Stimulated activated naive CD8-positive, alpha-beta T cell treated with anti-CD3 and anti-CD28 coated beads, Interleukin-15, Interleukin-2, amounts not matched to agents 100 U/mL and 50 U/mL, for 24 hours (primary cell): ENCODE results near the gene DCAF4.
"Not testable (repeated sequence)": the region's sequence is repeated elsewhere in the genome, so short reads cannot be mapped to it uniquely, and the experiment has no call there.

Experiments used
- ATAC-seq: fragments of 150-1000 bp; cut with Tn5 transposase; one replicate; pipeline ENCODE4 v1.10.0; 2021
- DNase-seq: peaks from one replicate; pipeline ENCODE4 v3.0.0; 2021

Gene DCAF4

GRCh38 chr14:72970824-72971434 lies 44.7 kb downstream of the DCAF4 start:
- ATAC-seq: no peak
- DNase-seq: no peak

DNA sequence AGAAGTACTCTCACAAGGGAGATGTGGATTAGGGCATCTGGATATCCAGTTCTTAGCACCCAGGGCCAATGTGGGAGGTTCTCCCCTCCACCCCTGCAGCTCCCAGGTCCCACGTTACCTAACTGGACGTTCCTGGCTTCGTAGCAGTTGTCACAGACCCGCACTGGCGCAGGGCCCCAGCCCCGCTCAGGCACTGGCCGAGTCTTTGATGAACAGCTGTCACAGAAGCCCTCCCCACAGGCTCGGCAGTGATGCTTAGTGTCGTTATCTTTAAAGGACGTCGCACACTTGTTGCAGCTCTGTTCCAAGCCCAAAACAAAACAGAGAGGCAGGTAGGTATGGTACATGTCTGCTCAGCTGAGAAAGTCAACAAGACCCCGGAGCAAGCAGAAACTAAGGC lies 48.4 kb downstream of the DCAF4 start:
- DNase-seq: no peak
- ATAC-seq: no peak

DNA sequence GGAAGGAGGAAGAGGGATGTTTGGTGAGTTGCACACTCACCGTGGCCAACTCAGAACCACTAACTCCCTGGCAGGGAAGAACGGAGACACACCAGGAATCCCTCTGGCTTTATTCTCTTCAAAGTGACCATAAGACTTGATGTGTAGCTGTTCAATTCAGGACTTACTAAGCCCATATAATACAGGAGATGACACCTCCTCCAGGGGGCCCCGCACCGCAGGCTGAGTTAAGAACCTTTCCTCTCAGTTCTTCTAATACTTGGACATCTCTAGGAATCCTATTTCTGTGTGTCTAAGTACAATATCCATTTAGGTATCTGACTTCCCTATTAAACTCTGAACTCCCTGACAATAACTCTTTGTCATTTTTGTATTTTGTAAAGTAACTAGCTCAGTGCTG lies 49.5 kb downstream of the DCAF4 start:
- DNase-seq (no peak), ATAC-seq (no peak)

DNA sequence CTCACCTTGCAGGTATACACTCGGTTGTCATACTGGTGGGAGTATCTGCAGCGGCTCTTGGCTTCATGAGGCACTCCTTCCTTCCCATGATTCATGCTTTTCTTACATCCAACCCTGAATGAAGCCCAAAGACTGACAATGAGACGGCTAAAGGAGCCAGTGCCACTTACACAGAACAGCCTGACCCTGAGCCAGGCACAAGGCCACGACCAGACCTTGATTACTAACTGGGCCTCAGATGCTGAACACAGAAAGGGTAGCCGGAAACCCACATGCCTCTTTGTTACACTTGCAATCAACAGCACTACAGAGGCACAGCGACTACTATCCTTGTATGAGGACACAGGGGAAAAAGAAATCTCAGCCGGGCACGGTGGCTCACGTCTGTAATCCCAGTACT lies 52.6 kb downstream of the DCAF4 start:
- DNase-seq (no peak), ATAC-seq (no peak)

GRCh38 chr14:72980863-72981262 lies 54.6 kb downstream of the DCAF4 start:
- ATAC-seq (no peak), DNase-seq (no peak)

DNA sequence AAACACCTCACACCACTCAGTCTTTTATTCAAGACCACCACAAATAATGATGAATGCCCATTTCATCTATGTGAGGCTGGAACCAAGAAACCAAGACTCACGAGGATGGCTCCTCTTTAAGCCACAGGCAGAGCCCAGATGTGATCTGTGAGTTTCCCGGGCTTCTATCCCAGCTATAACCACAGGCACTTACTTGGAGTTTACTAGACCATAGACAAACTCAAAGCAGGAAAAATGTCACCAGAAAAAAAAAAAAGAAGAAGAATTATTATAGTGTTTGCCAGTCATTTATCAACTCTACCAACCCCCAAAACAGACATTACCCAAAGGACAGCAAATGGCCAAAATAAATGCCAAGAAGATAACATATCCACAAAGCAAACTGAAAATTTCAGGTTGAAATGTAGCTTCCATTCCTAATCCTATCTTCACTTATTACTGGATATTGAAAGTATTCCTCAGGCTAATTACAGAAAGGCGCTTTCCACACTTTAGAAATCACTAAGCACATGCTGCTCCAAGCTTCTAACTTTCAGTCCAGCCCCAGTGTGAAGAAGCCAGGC lies 56.0 kb downstream of the DCAF4 start:
- DNase-seq (no peak), ATAC-seq (no peak)

DNA sequence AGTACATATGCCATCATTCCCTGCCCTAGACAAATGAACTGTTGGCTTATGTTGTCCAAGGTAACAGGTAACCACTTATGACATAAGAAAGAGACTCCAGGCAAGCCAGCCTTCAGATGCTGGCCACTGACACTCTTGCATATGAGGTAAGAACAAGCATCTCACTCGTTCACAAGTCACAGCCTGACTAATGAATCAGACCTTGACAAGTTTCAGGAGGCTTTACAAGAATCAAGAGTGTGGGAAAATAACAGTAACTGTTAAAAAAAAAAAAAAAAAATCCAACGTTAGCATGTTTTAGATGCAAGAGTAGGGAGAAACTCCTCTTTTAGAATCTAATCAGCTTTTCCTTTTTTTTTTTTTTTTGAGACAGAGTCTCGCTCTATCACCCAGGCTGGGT lies 60.0 kb downstream of the DCAF4 start:
- DNase-seq (no peak), ATAC-seq (no peak)

DNA sequence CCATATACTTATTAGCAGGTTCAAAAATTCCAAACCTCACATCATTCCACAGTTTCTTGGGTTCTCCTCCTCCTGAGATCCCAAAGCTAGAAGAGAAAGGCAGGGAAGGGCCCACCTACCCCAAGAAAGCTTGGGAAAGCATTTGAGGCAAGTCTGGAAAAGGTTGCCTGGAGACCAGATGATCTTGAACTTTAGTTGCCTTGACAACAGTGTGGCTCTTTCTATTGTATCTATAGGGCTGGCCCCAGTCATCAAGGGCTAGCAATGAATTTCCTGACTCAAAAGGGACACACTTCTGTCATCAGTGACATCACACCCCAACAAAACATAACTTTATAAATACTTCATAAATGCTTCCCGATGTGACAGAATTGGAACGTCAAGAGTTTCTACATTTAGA lies 60.6 kb downstream of the DCAF4 start:
- no peak for DNase-seq
- ATAC-seq: no peak

GRCh38 chr14:72990171-72990570 lies 63.9 kb downstream of the DCAF4 start:
- ATAC-seq (no peak), DNase-seq (no peak)

DNA sequence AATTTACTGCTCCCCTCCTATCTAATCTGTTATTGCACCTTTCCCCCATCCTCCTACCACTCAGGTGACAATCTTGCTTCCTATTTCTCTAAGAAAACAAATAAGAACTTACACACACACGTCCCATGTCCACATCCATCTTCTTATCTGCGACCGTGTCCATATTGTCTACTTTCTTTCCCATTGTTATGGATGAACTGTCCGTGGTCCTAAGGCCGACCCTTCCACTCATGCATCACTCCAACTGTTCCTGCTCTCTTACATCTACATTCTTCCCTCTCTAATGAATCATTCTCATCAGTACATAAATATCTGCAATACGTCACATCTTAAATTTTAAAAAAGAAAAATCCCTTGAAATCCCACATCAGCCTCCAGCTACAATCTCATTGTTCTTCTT lies 70.7 kb downstream of the DCAF4 start:
- ATAC-seq: no peak
- DNase-seq: no peak

- DNase-seq: no peak
- no peak for ATAC-seq
Observed at GRCh38 chr14:72998252-72998903, 72.1 kb downstream of the DCAF4 start.

DNA sequence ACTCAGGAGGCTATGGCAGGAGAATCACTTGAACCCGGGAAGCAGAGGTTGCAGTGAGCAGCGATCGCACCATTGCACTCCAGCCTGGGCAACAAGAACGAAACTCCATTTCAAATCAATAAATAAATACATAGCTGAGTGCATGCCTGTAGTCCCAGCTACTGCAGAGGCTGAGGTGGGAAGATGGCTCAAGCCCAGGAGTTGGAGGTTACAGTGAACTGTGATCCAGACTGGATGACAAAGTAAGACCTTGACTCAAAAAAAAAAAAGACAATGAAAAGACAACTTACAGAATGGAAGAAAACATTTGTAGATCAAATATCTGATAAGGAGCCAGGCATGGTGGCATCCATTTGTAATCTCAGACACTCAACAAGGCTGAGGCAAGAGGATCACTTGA lies 73.1 kb downstream of the DCAF4 start:
- ATAC-seq (no peak), DNase-seq (no peak)

DNA sequence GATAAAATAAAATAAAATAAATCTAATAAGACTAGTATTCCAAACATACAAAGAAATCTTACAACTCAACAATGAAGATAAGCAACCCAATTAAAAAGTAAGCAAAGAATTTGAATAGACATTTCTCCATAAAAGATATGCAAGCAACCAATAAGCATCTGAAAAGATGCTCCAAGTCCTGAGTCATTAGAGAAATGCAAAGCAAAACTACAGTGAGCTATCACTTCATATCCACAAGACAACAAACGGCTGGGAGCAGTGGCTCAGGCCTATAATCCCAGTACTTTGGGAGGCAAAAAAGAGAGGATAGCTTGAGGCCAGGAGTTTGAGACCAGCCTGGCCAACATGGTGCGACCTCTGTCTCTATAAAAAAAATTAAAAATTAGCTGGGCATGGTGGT lies 73.8 kb downstream of the DCAF4 start:
- no peak for ATAC-seq
- DNase-seq: no peak

- DNase-seq: no peak
- no peak for ATAC-seq
Observed at GRCh38 chr14:73003681-73004080, 77.4 kb downstream of the DCAF4 start.

DNA sequence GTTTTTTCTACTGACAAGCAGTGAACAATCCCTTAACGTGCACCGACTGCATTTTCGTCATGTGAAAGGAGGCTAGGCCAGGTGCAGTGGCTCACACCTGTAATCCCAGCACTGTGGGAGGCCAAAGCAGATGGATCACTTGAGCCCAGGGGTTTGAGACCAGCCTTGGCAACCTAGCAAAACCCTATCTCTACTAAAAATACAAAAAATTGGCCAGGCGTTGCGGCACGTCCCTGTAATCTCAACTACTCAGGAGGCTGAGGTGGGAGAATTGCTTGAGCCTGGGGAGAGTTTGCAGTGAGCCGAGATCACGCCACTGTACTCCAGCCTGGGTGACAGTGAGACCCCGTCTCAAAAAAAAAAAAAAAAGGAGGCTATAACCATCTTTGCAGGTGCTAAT lies 78.4 kb downstream of the DCAF4 start:
- not testable (repeated sequence) for DNase-seq, ATAC-seq

DNA sequence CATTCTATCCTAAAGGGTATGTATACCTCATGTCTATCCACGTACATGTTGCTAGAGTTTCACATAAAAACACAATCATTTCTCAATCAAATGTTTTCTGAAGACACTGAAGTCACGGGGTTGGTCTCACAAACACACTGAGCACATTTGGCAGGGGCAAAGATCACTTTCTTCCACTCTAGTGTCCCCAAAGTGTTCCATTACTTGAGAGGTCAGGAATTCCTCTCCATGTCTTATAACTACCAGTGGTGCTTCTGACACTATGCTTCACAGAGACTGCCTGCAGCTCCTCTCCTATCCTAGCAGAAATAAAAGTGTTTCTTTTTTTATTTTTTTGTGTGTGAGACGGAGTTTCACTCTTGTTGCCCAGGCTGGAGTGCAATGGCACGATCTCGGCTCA lies 81.6 kb downstream of the DCAF4 start:
- ATAC-seq: no peak
- no peak for DNase-seq

- ATAC-seq (no peak), DNase-seq (no peak)
Observed at GRCh38 chr14:73008501-73008900, 82.2 kb downstream of the DCAF4 start.
